RWPE2 (cell line): ENCODE data around the gene CFD.

ENCODE experiments used
- ATAC-seq: fragments of 200-7000 bp; cut with Tn5 transposase; 3 replicates; pipeline ENCODE4 v1.9.1; 2021; ENCODE audit warnings: low read depth
- DNase-seq: peaks from one replicate; pipeline ENCODE4 v3.0.0-alpha.2; 2020; ENCODE audit warnings: low spot score
- H3K27ac ChIP-seq: fragments of 450-650 bp; 2 replicates; pipeline ENCODE4 v1.5.1; 2017; ENCODE audit warnings: mild to moderate bottlenecking; ENCODE audit not compliant: poor library complexity, severe bottlenecking
- H3K27me3 ChIP-seq: fragments of 250-450 bp; sonication (Bioruptor Pico); 2 replicates; pipeline ENCODE4 v1.5.1; 2021; ENCODE audit warnings: mild to moderate bottlenecking, moderate library complexity; ENCODE audit not compliant: insufficient read depth, poor library complexity, severe bottlenecking
- H3K36me3 ChIP-seq: fragments of 250-450 bp; sonication (Bioruptor Pico); 2 replicates; pipeline ENCODE4 v1.5.1; 2020; ENCODE audit warnings: low read depth, mild to moderate bottlenecking, moderate library complexity
- H3K4me1 ChIP-seq: fragments of 250-450 bp; sonication (Bioruptor Pico); 2 replicates; pipeline ENCODE4 v1.5.1; 2021; ENCODE audit warnings: mild to moderate bottlenecking, moderate library complexity; ENCODE audit not compliant: insufficient read depth, poor library complexity, severe bottlenecking
- H3K4me3 ChIP-seq: fragments of 250-450 bp; sonication (Bioruptor Pico); 2 replicates; pipeline ENCODE4 v1.5.1; 2021; ENCODE audit warnings: mild to moderate bottlenecking, moderate library complexity; ENCODE audit not compliant: severe bottlenecking
- H3K9me3 ChIP-seq: fragments of 250-450 bp; sonication (Bioruptor Pico); 2 replicates; pipeline ENCODE4 v1.5.1; 2021; ENCODE audit warnings: mild to moderate bottlenecking, moderate library complexity; ENCODE audit not compliant: severe bottlenecking
- TF ChIP-seq, protein P1 (sequence below): fragments of 450-650 bp; IDR thresholded peaks from one replicate; pipeline ENCODE4 v1.5.1; 2017; ENCODE audit warnings: mild to moderate bottlenecking, moderate library complexity; ENCODE audit not compliant: poor library complexity, severe bottlenecking

Gene CFD

DNA sequence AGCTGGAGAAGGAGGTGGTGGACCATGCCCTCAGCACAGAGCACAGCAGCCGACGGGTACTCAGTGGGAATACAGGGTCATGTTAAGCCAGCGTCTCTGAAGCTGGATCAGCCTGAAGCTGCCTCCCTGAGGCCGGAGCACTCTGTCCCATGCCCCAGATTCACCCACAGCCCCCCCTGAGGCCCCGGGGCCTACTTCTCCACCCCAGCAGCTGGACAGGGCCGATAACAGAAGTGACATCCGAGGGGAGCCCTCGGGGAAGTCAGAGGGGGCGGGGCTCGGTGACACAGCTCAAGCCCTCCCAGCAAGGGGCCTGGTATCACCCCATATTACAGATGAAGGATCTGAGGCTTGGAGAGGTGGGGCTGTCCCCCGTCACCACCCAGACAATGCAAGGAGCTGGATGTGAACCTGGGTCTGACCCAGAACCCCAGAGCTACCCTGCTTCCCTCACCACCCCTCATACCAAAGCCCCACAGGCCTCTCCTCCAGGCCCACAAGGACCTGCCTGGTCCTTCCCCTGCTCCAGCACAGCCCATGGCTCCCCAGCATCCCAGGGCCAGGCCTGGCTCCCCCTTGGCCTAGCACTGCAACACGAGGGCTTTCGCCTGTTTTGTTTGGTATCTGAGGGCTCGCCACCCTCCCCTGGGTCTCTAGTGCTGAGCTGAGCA lies 47.9 kb downstream of the CFD start:
- ATAC-seq (no peak), DNase-seq (no peak)
- Histone ChIP-seq H3K9me3 (no peaks in the 10 kb centered on the region), H3K27ac (no peak overlapping the region), H3K36me3 (peaks cover 27% of the 10 kb centered on the region), H3K4me3 (no peak overlapping the region), H3K4me1 (peaks cover 10% of the 10 kb centered on the region), H3K27me3 (no peaks in the 10 kb centered on the region)
- TF ChIP-seq, protein P1, sequence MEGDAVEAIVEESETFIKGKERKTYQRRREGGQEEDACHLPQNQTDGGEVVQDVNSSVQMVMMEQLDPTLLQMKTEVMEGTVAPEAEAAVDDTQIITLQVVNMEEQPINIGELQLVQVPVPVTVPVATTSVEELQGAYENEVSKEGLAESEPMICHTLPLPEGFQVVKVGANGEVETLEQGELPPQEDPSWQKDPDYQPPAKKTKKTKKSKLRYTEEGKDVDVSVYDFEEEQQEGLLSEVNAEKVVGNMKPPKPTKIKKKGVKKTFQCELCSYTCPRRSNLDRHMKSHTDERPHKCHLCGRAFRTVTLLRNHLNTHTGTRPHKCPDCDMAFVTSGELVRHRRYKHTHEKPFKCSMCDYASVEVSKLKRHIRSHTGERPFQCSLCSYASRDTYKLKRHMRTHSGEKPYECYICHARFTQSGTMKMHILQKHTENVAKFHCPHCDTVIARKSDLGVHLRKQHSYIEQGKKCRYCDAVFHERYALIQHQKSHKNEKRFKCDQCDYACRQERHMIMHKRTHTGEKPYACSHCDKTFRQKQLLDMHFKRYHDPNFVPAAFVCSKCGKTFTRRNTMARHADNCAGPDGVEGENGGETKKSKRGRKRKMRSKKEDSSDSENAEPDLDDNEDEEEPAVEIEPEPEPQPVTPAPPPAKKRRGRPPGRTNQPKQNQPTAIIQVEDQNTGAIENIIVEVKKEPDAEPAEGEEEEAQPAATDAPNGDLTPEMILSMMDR, result no peak

GRCh38 chr19:911197-912033 lies 52.0 kb downstream of the CFD start:
- Histone ChIP-seq H3K27me3 (no peaks in the 10 kb centered on the region), H3K27ac (peak overlapping the region; percentile 69), H3K36me3 (peaks cover 21% of the 10 kb centered on the region), H3K4me3 (no peak overlapping the region), H3K9me3 (no peaks in the 10 kb centered on the region), H3K4me1 (peaks cover 10% of the 10 kb centered on the region)
- DNase-seq (no peak), ATAC-seq (no peak)
- TF ChIP-seq, protein P1, result no peak

- ATAC-seq (peak; percentile 13; the same call in 1 of the 3 replicates), DNase-seq (peak; percentile 49)
- Histone ChIP-seq H3K4me3 (peak overlapping the region; percentile 72), H3K27ac (peak overlapping the region; percentile 69), H3K36me3 (peaks cover 21% of the 10 kb centered on the region), H3K4me1 (peaks cover 10% of the 10 kb centered on the region), H3K9me3 (no peaks in the 10 kb centered on the region), H3K27me3 (peaks cover 5% of the 10 kb centered on the region)
- TF ChIP-seq, protein P1, result no peak
These were observed 53.0 kb downstream of the CFD start for GRCh38 chr19:912181-913079.
